ENCODE measurements around the gene LTBR.
A peak's percentile ranks its signal among the peaks of the same experiment; 100 is the strongest.
"Not testable (repeated sequence)": the region's sequence is repeated elsewhere in the genome, so short reads cannot be mapped to it uniquely, and the experiment has no call there.

Gene LTBR

GRCh38 chr12:6336889-6337853 lies 46.8 kb upstream of the LTBR start:
- no peak for TF ChIP-seq CTCF (IDR thresholded peaks at IDR 0.05; ENCODE audit: low read depth, low read length)
- H3K4me3 ChIP-seq (ENCODE audit: low read depth, low read length) = peak overlapping the region; percentile 98
- no peak for DNase-seq (ENCODE audit: low read depth, low spot score)
- in situ Hi-C loops (cut with HindIII; ENCODE audit: low sequenced_read_pairs) = no loop called here

- TF ChIP-seq CTCF (IDR thresholded peaks at IDR 0.05; ENCODE audit: low read depth, low read length) = no peak
- H3K4me3 ChIP-seq (ENCODE audit: low read depth, low read length) = peak overlapping the region; percentile 98
- in situ Hi-C loops (cut with HindIII; ENCODE audit: low sequenced_read_pairs) = no loop called here
- no peak for DNase-seq (ENCODE audit: low read depth, low spot score)
Measured at GRCh38 chr12:6337958-6338433, 46.0 kb upstream of the LTBR start.

GRCh38 chr12:6338536-6338935 lies 45.4 kb upstream of the LTBR start:
- in situ Hi-C loops (cut with HindIII; ENCODE audit: low sequenced_read_pairs); DNase-seq (ENCODE audit: low read depth, low spot score): not testable (repeated sequence)
- H3K4me3 ChIP-seq (ENCODE audit: low read depth, low read length) = peak overlapping the region; percentile 98

- peak overlapping the region; percentile 98 for H3K4me3 ChIP-seq (ENCODE audit: low read depth, low read length)
- TF ChIP-seq CTCF (IDR thresholded peaks at IDR 0.05; ENCODE audit: low read depth, low read length) = no peak
- in situ Hi-C loops (cut with HindIII; ENCODE audit: low sequenced_read_pairs) = no loop called here
- no peak for DNase-seq (ENCODE audit: low read depth, low spot score)
Measured at GRCh38 chr12:6338955-6339354, 45.0 kb upstream of the LTBR start.

- in situ Hi-C loops (cut with HindIII; ENCODE audit: low sequenced_read_pairs) = no loop called here
Measured at GRCh38 chr12:6340032-6340638, 43.8 kb upstream of the LTBR start.

GRCh38 chr12:6340745-6341416 lies 43.1 kb upstream of the LTBR start:
- peak overlapping the region; percentile 98 for H3K4me3 ChIP-seq (ENCODE audit: low read depth, low read length)
- in situ Hi-C loops (cut with HindIII; ENCODE audit: low sequenced_read_pairs) = no loop called here
- no peak for DNase-seq (ENCODE audit: low read depth, low spot score)
- no peak for TF ChIP-seq CTCF (IDR thresholded peaks at IDR 0.05; ENCODE audit: low read depth, low read length)

More at GRCh38 chr12:6340032-6340638, 43.8 kb upstream of the LTBR start:
- peak overlapping the region; percentile 98 for H3K4me3 ChIP-seq (ENCODE audit: low read depth, low read length)
- peak; percentile 55 for DNase-seq (ENCODE audit: low read depth, low spot score)
- TF ChIP-seq CTCF (IDR thresholded peaks at IDR 0.05; ENCODE audit: low read depth, low read length) = no peak
